HG03045 (cell line): ENCODE data around the gene DNAI2.

ENCODE experiments used
- ATAC-seq: cut with Tn5 transposase; IDR thresholded peaks from one replicate; pipeline ENCODE4 v1.9.1; 2021; ENCODE audit warnings: mild to moderate bottlenecking, moderate library complexity; ENCODE audit not compliant: unreplicated experiment

The DNAI2 gene

DNA sequence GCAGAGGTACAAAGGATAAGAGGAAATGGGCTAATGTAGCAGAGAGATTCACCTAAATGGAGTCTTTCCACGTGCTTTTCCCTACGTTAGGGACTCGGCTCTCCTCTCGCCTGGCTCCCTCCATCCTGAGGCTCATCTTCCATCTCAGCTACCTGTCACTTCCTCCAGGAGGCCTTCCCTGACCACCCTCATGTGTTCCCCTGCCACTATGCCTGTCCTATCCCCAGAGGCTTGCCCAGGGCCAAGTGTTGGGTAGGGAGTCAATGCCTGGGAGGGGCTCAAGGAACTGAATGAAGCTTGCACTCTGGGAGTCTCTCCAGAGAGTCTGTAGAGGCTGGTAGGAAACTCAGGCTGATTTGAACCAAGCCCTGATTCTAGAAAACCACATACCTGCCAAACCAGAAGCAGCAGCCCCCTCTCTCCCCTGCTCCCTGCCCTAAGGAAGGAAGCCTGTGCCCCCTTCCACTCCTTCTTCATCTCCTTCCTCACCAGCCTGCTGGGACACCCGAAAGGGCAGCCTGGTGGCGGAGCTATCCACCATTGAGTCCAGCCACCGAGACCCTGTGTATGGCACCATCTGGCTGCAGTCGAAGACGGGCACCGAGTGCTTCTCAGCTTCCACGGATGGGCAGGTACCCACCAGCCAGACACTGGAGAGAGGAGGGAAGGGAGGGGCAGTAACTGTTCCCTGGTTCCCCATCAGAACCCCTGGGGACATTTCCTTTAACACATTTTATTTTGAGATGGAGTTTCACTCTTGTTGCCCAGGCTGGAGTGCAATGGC is 25.4 kb downstream of the DNAI2 start:
- ATAC-seq, result no peak

- no peak for ATAC-seq
Measured at GRCh38 chr17:74303305-74303704, 29.3 kb downstream of the DNAI2 start.

GRCh38 chr17:74304184-74304583 is 30.1 kb downstream of the DNAI2 start:
- no peak for ATAC-seq

DNA sequence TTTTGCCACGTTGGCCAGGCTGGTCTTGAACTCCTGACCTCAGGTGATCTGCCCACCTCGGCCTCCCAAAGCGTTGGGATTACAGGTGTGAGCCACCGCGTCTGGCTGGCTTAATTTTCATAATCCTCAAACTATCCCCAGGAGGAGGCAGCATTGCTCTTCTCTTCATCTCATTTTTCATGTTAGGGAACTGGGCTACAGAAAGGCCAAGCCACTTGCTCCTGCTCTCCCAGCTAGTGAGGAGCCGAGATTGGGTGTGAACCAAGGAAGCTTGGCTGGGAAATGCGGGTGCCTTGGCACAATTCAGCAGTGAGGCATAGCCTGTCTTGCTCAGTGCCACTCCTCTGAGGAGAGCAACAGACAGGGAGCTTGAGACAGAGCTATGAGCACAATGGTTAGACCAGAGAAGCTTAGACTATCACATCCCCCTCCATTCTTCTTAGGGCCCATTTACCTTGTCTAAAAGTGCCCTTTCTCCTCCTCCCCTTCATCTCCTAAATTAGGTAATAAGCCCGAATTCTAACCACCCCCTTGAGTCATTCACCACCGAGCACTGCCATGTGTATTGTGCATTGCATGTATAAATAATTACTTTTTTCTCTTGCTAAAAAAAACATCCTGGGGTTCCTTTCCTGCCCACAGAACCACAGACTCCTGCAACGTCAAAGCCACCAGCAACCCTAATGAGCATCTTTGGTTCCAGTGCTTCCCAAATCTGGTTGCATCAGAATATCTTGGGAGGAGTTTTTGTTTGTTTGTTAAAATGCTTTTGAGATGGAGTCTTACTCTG is 32.0 kb downstream of the DNAI2 start:
- ATAC-seq, result no peak

GRCh38 chr17:74307984-74308773 is 34.1 kb downstream of the DNAI2 start:
- ATAC-seq, result no peak

GRCh38 chr17:74309902-74310301 is 35.9 kb downstream of the DNAI2 start:
- ATAC-seq, result no peak

DNA sequence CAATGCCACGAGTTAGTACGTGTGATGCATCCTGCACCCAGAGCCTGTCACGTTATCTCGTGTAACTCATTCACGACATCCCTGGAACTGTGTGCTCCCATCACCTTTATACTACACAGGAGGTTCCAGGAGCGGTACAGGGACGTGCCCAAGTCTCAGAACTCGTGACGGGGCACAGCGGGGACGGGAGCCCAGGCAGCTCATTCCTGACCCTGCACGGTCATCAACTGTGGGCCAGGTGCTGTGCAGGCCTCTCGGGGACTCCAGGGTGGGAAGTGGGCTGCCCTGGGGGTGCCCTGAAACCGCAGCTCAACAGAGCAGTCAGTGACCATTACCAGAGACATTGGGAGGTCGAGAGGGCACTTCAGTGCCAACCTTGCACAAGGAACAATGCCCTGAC is 40.8 kb downstream of the DNAI2 start:
- ATAC-seq, result no peak

DNA sequence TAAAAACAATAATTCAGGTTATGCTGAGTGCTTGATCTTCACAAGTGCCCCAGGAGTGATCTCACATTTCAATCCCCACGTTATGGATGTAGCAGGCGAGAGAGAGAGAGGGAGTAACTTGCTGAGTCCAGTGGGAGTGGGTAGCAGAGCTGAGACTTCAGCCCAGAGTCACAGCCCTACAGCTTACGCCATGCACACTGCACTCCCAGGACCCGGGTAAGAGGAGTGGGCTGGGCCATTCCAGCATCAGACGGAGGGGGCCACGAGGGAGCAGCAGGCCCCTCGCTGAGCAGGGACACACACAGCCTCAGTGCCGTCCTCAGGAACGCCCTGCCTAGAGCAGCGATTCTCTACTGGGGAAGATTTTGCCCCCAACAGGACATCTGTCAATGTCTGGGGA is 42.2 kb downstream of the DNAI2 start:
- ATAC-seq, result no peak

DNA sequence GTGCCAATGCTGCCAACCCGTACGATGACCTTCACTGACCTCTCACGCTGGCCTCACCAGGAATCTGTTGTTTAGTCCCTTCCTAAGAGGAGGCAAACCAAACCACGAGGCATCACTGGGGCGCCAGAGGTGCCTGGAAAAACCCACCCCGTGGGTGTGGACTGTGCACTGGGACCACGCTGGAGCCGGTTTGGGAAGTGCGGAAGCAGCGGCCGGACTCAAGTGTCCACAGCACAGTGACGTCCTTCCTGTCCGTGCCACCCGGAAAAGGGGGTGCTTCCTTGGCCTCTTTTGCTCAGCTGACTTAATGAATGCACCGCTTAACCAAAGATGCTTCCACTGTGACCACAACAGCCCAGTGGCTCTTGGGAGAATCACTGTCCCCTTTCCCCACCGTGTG is 43.0 kb downstream of the DNAI2 start:
- no peak for ATAC-seq

- ATAC-seq, result no peak
Measured at GRCh38 chr17:74318391-74318790, 44.4 kb downstream of the DNAI2 start.

- ATAC-seq, result no peak
Measured at GRCh38 chr17:74324521-74324920, 50.5 kb downstream of the DNAI2 start.

DNA sequence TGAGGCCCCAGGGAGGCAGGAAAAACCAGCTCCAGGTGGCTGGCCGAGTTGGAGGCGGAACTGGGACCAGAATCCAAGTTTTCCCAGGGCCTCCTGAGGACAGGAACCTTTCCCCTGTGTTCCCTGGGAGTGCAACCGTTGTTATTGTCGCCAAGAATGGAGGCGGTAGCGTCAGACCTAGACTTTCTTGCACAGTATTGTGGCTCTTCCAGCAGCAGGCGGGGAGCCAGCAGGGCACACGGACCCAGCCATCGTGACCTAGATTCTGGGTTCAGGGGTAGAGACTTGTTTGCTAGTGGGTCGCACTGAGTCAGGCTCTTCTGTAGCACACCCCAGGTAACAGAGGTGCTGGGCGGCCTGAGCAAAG is 51.3 kb downstream of the DNAI2 start:
- ATAC-seq, result no peak

- no peak for ATAC-seq
Measured at GRCh38 chr17:74325743-74326379, 51.8 kb downstream of the DNAI2 start, which contains the start of gene KIF19. TSS of gene KIF19 (plus strand) at chr17:74326226. CDS start at chr17:74326350, 124 bp downstream.

- ATAC-seq, result no peak
Measured at GRCh38 chr17:74326506-74326905, 52.5 kb downstream of the DNAI2 start.

DNA sequence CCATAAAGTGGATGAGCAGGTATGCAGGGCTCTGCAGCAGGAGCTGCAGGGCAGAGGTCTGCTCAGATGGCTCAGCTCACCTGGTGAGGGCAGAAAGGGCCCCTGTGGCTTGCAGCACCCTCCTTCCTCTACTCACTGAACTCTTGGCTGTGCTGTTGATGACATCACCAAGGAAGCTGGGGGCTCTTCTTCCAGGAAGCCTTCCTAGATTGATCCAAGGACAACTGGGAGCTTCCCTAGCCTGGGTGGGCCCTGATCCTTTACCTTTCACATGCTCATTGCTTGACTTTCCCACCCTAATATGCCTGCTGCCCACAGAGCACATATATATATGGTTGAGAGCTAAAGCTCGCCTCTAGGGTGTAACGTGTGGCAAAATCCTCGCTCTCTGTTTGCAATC is 54.5 kb downstream of the DNAI2 start:
- ATAC-seq, result no peak

- ATAC-seq, result no peak
Measured at GRCh38 chr17:74329378-74329777, 55.3 kb downstream of the DNAI2 start.

GRCh38 chr17:74330446-74330845 is 56.4 kb downstream of the DNAI2 start:
- no peak for ATAC-seq

DNA sequence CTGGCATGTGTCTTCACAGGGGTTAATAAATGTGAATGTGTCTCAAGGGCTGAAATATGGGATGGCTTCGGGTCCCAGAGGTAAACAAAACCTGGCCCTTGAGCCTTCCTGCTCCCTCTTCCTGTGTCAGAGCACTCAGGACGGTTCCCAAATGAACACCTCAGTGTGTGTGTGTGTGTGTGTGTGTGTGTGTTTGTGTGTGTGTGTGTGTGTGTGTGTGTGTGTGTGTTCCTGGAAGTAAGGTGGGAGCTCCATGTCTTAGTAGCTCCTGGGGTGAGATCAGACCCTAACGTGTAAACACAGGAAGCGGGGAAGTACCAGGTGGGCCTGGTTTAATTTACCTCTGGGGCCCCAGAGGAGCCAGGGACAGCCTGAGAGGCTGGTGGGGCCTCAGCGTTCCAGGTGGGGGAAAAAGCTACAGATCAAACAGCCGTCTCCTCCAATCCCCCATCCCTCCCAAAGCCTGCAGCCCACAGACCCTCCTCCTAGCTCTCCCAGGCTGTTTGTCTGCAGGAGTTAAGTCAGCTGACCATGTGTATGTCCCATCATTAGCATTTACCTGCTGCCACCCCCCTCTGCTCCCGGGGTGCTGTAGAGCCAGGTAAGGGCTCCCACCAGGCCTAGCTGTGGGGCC is 58.1 kb downstream of the DNAI2 start:
- ATAC-seq, result no peak

GRCh38 chr17:74332763-74333283 is 58.8 kb downstream of the DNAI2 start:
- ATAC-seq, result no peak

- no peak for ATAC-seq
Measured at GRCh38 chr17:74334393-74335039, 60.5 kb downstream of the DNAI2 start.
